GM11168 (cell line): ENCODE measurements around the gene CREB5.

Experiments used
- in situ Hi-C: fragments of 300-500 bp; cut with MboI; formaldehyde crosslinking; loops from one replicate; pipeline ENCODE4 v1.12.0; 2022; ENCODE audit warnings: low sequenced_read_pairs; ENCODE audit not compliant: unreplicated experiment

The CREB5 gene

GRCh38 chr7:28695300-28696295 lies 283.3 kb downstream of the CREB5 start:
- in situ Hi-C loops: no loop called here

DNA sequence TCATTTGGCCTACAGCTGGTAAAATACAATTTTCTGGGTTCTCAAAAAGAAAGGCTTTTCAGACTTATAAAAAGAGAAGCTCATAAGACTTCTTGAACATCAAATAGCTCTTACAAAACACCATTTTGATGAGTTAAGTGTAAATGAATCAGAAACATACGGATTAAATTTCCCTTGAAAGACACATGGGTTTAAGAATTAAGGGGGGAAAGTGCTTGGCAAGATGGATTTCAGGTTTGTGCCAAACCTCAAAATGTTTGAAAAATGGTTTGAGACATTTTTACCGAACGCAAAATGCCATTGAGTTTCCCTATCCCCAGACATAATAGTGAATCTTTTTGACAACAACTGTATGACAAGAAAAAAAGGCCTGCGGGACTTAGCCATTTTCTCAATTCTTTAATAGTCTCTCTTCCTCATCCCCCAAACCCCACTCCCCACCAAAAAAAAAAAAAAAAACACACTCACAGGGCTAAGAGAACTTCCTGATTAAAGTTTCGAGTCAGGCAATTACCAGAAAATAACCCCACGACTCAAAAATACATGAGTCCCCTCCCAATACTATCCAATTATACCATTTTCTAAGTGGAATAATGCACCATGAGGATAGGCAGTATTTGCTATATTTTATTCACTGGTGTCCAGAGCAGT lies 285.7 kb downstream of the CREB5 start:
- in situ Hi-C loops: no loop called here

DNA sequence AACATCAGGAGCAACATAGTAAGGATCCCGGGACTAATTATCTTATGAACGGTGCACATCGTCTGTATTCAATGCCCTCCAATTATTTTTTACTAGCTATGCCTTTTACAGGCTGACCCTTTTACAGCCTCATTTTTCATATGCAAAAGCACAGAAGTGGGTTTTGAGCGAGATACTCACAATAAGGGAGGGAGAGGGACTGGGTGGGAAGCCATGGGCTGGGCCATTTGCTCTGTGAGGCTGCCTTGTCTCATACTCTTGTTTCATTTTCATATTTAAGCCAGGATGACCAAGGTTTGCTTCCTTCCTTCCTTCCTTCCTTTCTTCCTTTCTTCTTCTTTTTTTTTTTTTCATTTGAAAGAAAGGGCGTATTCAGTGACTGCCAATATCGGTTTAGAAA lies 286.5 kb downstream of the CREB5 start:
- in situ Hi-C loops: no loop called here

DNA sequence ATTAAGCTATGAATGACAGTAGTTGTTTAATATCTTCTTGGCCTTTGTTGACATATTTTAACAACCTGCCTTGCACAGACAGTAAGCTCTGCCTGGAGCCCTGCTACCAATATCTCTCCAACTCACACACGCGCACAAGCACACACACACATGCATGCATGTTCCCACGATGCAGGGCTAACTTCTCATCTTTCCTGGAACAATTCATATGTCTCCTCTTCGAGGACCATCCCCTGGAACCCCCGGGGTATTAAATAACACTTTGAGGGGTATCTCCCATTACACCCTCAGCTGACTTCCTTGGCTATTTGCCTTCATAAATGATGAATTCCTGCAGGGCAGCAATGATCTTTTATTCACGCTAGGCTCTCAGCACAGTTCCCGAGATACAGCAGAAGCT lies 287.8 kb downstream of the CREB5 start:
- in situ Hi-C loops: no loop called here

DNA sequence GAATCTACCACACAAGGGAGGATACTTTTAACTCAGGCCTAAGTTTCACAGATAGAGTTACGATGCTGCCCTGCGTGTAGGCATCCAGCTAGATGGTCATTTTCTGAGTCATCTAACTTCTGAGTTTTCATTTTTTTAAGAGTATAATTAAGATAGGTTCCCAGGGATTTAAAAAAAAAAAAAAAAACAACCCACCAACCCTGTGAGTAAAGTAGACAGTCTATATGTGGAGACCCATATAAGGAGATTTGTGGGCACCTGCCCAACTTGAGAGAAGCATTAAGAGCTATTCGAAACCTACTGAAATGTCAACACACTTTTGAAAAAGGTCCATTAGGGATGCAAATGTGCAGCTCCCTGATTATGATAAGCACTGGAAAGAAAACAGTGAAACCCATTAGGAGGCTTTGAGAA lies 288.5 kb downstream of the CREB5 start:
- in situ Hi-C loops: no loop called here

- in situ Hi-C loops: no loop called here
These were observed 289.4 kb downstream of the CREB5 start for GRCh38 chr7:28701731-28702130.

DNA sequence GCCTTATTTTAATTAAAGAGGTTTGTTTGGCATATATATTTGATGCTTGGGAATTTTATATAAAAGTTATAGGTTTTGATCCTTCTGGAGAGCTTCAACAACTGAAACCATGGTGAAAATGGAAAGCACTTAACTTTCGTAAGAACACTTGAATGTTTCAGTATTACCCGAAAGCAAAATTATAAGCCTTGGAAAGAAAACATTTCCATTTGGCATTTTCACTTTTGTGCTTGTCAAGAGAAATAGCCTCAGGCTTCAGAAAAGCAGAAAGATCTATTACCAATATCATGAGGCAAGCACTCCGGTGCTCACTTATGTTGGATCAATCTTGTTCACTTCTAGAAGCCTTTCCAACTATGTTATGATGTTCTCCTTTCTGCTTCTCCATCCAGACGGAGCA lies 289.9 kb downstream of the CREB5 start:
- in situ Hi-C loops: no loop called here

DNA sequence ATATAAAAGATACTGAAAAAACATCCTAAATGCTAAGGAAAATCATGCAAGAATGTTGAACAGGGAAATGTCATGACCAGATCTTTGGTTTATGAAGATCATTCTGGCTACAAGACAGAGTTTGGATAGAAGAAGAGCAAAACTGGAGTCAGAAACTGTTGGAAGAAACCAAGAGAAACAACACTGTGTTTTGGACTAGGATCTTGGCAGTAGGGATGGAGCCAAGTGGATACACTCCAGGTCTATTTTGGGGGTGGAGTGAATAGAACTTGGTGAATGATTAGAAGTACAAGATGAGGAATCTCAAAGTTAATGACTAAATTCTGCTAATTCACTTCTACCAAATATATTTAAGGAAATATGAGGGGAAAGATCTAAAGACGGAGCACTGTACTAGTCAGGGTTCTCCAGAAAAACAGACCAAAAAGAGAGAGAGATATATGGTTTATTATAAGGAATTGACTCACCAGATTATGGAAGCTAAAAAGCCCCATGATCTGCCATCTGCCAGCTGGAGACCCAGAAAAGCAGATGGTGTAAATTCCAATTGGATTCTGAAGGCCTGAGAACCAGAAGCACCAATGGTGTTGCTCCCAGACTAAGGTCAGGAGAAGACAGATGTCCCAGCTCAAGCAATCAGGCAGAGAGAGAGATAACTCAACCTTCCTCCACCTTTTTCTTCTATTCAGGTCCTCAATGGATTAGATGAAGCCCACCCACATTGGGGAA lies 290.9 kb downstream of the CREB5 start:
- in situ Hi-C loops: no loop called here

GRCh38 chr7:28704706-28705105 lies 292.4 kb downstream of the CREB5 start:
- in situ Hi-C loops: no loop called here

GRCh38 chr7:28705350-28705749 lies 293.0 kb downstream of the CREB5 start:
- in situ Hi-C loops: no loop called here

DNA sequence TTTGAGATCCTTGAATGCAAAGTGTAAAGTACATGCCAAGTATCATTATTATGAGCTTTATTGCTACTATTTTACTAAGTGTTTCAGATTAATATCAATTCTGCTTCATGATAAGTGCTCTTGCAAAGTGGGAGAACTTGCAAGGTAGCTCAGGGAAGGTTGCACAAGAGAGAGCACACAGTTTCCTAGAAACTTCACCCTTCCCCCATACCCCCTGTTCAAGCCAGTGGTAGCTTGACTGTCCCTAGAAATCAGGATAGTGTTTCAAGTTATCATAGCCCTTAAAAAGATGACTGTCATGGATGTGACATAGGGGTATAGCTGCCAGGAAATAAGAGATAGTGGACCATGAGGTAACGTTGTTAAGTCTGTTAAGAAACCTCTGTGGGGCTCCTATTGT lies 294.3 kb downstream of the CREB5 start:
- in situ Hi-C loops: no loop called here

GRCh38 chr7:28707291-28707690 lies 295.0 kb downstream of the CREB5 start:
- in situ Hi-C loops: no loop called here

GRCh38 chr7:28708033-28708951 lies 296.0 kb downstream of the CREB5 start:
- in situ Hi-C loops: no loop called here

GRCh38 chr7:28709748-28710147 lies 297.4 kb downstream of the CREB5 start:
- in situ Hi-C loops: no loop called here

DNA sequence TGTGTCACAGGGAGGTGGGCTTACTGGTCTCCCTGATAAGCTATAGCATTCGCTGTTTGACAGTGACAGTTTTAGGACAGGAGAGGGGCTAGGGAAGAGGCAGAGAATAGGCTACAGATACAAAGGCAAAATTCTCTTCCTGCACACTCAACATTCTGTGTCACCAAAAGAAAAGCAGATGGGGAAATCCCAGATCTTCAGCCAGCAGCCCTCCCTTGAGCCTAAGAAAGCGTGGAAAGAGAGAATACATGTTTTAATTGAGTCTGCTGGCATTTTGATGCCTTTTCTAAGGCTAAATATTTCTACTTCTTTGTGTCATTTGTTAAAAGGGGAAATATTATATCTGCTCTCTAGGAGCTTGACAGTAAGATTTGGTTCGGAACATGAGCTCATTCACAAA lies 298.8 kb downstream of the CREB5 start:
- in situ Hi-C loops: no loop called here

DNA sequence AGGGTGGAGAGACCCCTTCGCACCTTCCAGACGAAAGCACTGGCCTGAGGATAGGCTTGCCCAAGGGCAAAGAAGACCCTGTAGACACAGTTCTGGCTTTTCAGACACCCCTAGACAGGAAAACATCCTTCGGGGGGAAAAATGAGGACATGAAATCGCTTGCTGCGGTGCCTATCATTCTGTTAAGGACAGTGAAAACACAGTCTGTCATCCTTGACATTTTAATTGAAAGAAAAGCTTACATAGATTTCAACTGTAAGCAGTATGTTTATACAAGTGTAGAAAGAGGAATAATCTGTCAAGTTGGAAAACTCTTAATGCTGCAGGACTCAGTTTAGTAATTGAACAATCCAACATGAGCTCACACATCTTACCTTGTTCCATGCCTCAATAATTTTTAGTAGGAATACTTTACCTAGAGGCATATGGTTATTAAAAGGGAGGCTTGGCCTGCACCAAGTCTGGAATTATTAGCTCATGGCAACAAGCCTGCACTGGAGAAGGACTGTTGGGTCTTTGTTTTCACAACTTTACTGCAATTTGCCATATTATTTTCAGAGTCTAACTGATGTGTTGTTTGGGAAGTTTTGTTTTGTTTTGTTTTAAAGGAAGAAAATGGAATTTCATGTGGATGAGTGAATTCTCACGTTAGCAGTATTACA lies 302.3 kb downstream of the CREB5 start:
- in situ Hi-C loops: no loop called here

DNA sequence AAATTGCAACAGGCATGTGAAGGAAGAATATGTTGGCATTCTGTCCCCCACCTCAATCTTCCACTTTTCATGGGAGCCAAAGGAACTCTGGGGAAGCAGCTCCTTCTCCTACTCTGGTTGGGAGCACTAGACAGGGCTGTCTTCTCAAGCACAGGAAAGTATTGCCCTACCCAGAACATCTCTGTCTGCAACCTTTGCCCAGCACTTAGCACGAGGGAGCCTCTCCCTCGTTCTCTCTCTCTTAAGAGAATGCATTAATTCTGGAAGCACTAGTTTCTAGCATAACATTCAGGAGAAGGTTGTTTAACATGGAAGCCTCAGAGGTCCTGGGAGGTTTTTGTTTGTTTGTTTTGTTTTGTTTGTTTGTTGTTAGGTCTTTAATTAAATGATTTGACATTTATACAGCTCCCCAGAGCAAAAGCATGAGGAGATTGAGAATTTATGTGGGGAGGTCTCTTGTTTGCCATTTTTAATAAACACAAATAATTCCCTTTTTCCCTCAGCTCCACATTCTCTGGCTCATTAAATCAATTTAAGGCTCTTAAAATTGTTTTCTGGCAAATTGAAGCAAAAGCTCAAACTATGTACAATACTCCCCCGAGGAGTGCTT lies 305.2 kb downstream of the CREB5 start:
- in situ Hi-C loops: no loop called here

- in situ Hi-C loops: no loop called here
These were observed 305.8 kb downstream of the CREB5 start for GRCh38 chr7:28718055-28718481.

- in situ Hi-C loops: no loop called here
These were observed 306.2 kb downstream of the CREB5 start for GRCh38 chr7:28718545-28718944.
